Lung (tissue), 12 donors: ENCODE measurements around the gene TMED3. TPM values are rescaled to one million over a fixed set of nuclear protein-coding genes. Genes with fewer than 3 reads are reported as not detected.

Source experiments
- ATAC-seq: fragments of 200-7000 bp; cut with Tn5 transposase; one replicate; pipeline ENCODE4 v1.9.1; 2020; ENCODE audit warnings: moderate number of reproducible peaks; ENCODE audit not compliant: insufficient read depth, low FRiP score
- DNase-seq, 3 donors: peaks; one replicate each; pipeline ENCODE4 v3.0.0-alpha.2; 2013 to 2017
- H3K27ac ChIP-seq, 2 donors: one replicate each; pipeline ENCODE4 v1.5.1; 2013; ENCODE audit warnings: mild to moderate bottlenecking in 2 of 2, moderate library complexity in 2 of 2, control low read depth in 1 of 2, inconsistent platforms in 1 of 2, low read depth in 1 of 2, low read length in 1 of 2
- H3K27me3 ChIP-seq, 3 donors: one replicate each; pipeline ENCODE4 v1.5.1; 2013; ENCODE audit warnings: low read length in 2 of 3; ENCODE audit not compliant: control insufficient read depth in 3 of 3, insufficient read depth in 3 of 3
- H3K36me3 ChIP-seq, 4 donors: one replicate each; pipeline ENCODE4 v1.5.1; 2013; ENCODE audit warnings: low read length in 4 of 4, mild to moderate bottlenecking in 1 of 4, moderate library complexity in 1 of 4; ENCODE audit not compliant: control insufficient read depth in 4 of 4, insufficient read depth in 4 of 4
- H3K4me1 ChIP-seq, 5 donors: one replicate each; pipeline ENCODE4 v1.5.1; 2013; ENCODE audit warnings: low read length in 5 of 5, mild to moderate bottlenecking in 2 of 5, moderate library complexity in 1 of 5; ENCODE audit not compliant: control insufficient read depth in 5 of 5, insufficient read depth in 5 of 5
- H3K4me3 ChIP-seq: one replicate; pipeline ENCODE4 v1.5.1; 2013; ENCODE audit warnings: mild to moderate bottlenecking, control low read depth, moderate library complexity
- H3K9ac ChIP-seq, 2 donors: one replicate each; pipeline ENCODE4 v1.5.1; 2013; ENCODE audit warnings: low read length in 2 of 2, control low read depth in 1 of 2; ENCODE audit not compliant: insufficient read depth in 1 of 2
- H3K9me3 ChIP-seq, 4 donors: one replicate each; pipeline ENCODE4 v1.5.1; 2013; ENCODE audit warnings: low read length in 3 of 4, mild to moderate bottlenecking in 1 of 4, moderate library complexity in 1 of 4; ENCODE audit not compliant: control insufficient read depth in 4 of 4, insufficient read depth in 3 of 4
- CTCF ChIP-seq: IDR thresholded peaks from 2 replicates; pipeline ENCODE4 v1.5.1; 2012; ENCODE audit warnings: mild to moderate bottlenecking; ENCODE audit errors: control extremely low read depth, extremely low read depth
- WGBS, 2 donors: extraction: QIAGEN DNeasy Blood & Tissue Kit; methylation state at CpG; one replicate each; pipeline ENCODE4 v1.1.7; 2013; 5-methylcytosine and 5-hydroxymethylcytosine counted together
- polyA plus RNA-seq, 2 donors: library from polyadenylated mRNA; stranded (reverse); fragments of 200-250 nt; gene quantifications; one replicate each; pipeline ENCODE4 v1.2.1, GENCODE V29; 2013
- total RNA-seq, 2 donors: library from RNA; depleted of rRNA in 1 of 2; stranded (reverse); fragments of >200 nt in 1 of 2; gene quantifications; one replicate each; pipeline ENCODE4 v1.2.1, GENCODE V29; 2014 to 2021
- donor health status: control.
- donor health status: control.
- donor health status: Bipolar disorder and iron deficiency.
- donor health status: healthy.
- donor health status: DM: yes; HTN: yes; CAD: no.

TMED3 gene
- total and polyA plus RNA-seq, 4 donors = 45.2 to 88.2 (median 68.9) TPM

GRCh38 chr15:79340315-79340602, 29.3 kb downstream of the TMED3 start:
- Histone ChIP-seq H3K4me1 (peaks cover 0 to 3% (median 0%) of the 10 kb centered on the region in 5 donors), H3K9me3 (no peaks in the 10 kb centered on the region), H3K27ac (no peak overlapping the region), H3K4me3 (no peak overlapping the region), H3K27me3 (no peaks in the 10 kb centered on the region), H3K9ac (no peak overlapping the region), H3K36me3 (no peaks in the 10 kb centered on the region)
- 71 to 82% methylated on average over 5 of the region's 5 CpGs for WGBS, 2 donors
- DNase-seq (no peak), ATAC-seq (no peak)
- TF ChIP-seq CTCF = no peak

- Histone ChIP-seq H3K36me3 (no peaks in the 10 kb centered on the region), H3K27ac (no peak overlapping the region), H3K4me1 (peaks cover 0 to 3% (median 0%) of the 10 kb centered on the region in 5 donors), H3K9me3 (no peaks in the 10 kb centered on the region), H3K27me3 (no peaks in the 10 kb centered on the region), H3K9ac (no peak overlapping the region), H3K4me3 (no peak overlapping the region)
- 74 to 90% methylated on average over 9 of the region's 9 CpGs for WGBS, 2 donors
- peak in 1 of 3 donors; percentile 13 for DNase-seq
- ATAC-seq = no peak
- TF ChIP-seq CTCF = no peak
Observed at GRCh38 chr15:79341396-79341795, 30.5 kb downstream of the TMED3 start.

- Histone ChIP-seq H3K27me3 (no peaks in the 10 kb centered on the region), H3K27ac (no peak overlapping the region), H3K9ac (no peak overlapping the region), H3K9me3 (no peaks in the 10 kb centered on the region), H3K36me3 (no peaks in the 10 kb centered on the region), H3K4me3 (no peak overlapping the region), H3K4me1 (no peaks in the 10 kb centered on the region)
- ATAC-seq = no peak
- 90 to 96% methylated on average over 4 of the region's 4 CpGs for WGBS, 2 donors
- no peak for DNase-seq
- no peak for TF ChIP-seq CTCF
Observed at GRCh38 chr15:79349525-79349924, 38.6 kb downstream of the TMED3 start.

- no peaks in the 10 kb centered on the region for H3K9me3 ChIP-seq
- H3K27me3 ChIP-seq = no peaks in the 10 kb centered on the region
- H3K36me3 ChIP-seq = no peaks in the 10 kb centered on the region
- peaks cover 0 to 2% (median 0%) of the 10 kb centered on the region in 5 donors for H3K4me1 ChIP-seq
- no peak overlapping the region for H3K9ac ChIP-seq
- TF ChIP-seq CTCF = no peak
- WGBS, 2 donors = 87 to 97% methylated on average over 1 of the region's 1 CpG
- no peak for ATAC-seq
- H3K27ac ChIP-seq = no peak overlapping the region
- DNase-seq = no peak
- H3K4me3 ChIP-seq = no peak overlapping the region
Observed at GRCh38 chr15:79352206-79352605, 41.3 kb downstream of the TMED3 start.
